Lung (tissue), 12 donors: ENCODE results near the gene MLF2. TPM values are rescaled to one million over a fixed set of nuclear protein-coding genes. Genes with fewer than 3 reads are reported as not detected.
A peak's percentile ranks its signal among the peaks of the same experiment; 100 is the strongest.
"Not testable (repeated sequence)": the region's sequence is repeated elsewhere in the genome, so short reads cannot be mapped to it uniquely, and the experiment has no call there.

Experiments
- ATAC-seq: fragments of 200-7000 bp; cut with Tn5 transposase; one replicate; pipeline ENCODE4 v1.9.1; 2020; ENCODE audit warnings: moderate number of reproducible peaks; ENCODE audit not compliant: insufficient read depth, low FRiP score
- DNase-seq, 3 donors: peaks; one replicate each; pipeline ENCODE4 v3.0.0-alpha.2; 2013 to 2017
- H3K27ac ChIP-seq, 2 donors: one replicate each; pipeline ENCODE4 v1.5.1; 2013; ENCODE audit warnings: mild to moderate bottlenecking in 2 of 2, moderate library complexity in 2 of 2, control low read depth in 1 of 2, inconsistent platforms in 1 of 2, low read depth in 1 of 2, low read length in 1 of 2
- H3K27me3 ChIP-seq, 3 donors: one replicate each; pipeline ENCODE4 v1.5.1; 2013; ENCODE audit warnings: low read length in 2 of 3; ENCODE audit not compliant: control insufficient read depth in 3 of 3, insufficient read depth in 3 of 3
- H3K36me3 ChIP-seq, 4 donors: one replicate each; pipeline ENCODE4 v1.5.1; 2013; ENCODE audit warnings: low read length in 4 of 4, mild to moderate bottlenecking in 1 of 4, moderate library complexity in 1 of 4; ENCODE audit not compliant: control insufficient read depth in 4 of 4, insufficient read depth in 4 of 4
- H3K4me1 ChIP-seq, 5 donors: one replicate each; pipeline ENCODE4 v1.5.1; 2013; ENCODE audit warnings: low read length in 5 of 5, mild to moderate bottlenecking in 2 of 5, moderate library complexity in 1 of 5; ENCODE audit not compliant: control insufficient read depth in 5 of 5, insufficient read depth in 5 of 5
- H3K4me3 ChIP-seq: one replicate; pipeline ENCODE4 v1.5.1; 2013; ENCODE audit warnings: mild to moderate bottlenecking, control low read depth, moderate library complexity
- H3K9ac ChIP-seq, 2 donors: one replicate each; pipeline ENCODE4 v1.5.1; 2013; ENCODE audit warnings: low read length in 2 of 2, control low read depth in 1 of 2; ENCODE audit not compliant: insufficient read depth in 1 of 2
- H3K9me3 ChIP-seq, 4 donors: one replicate each; pipeline ENCODE4 v1.5.1; 2013; ENCODE audit warnings: low read length in 3 of 4, mild to moderate bottlenecking in 1 of 4, moderate library complexity in 1 of 4; ENCODE audit not compliant: control insufficient read depth in 4 of 4, insufficient read depth in 3 of 4
- CTCF ChIP-seq: IDR thresholded peaks from 2 replicates; pipeline ENCODE4 v1.5.1; 2012; ENCODE audit warnings: mild to moderate bottlenecking; ENCODE audit errors: control extremely low read depth, extremely low read depth
- WGBS, 2 donors: extraction: QIAGEN DNeasy Blood & Tissue Kit; methylation state at CpG; one replicate each; pipeline ENCODE4 v1.1.7; 2013; 5-methylcytosine and 5-hydroxymethylcytosine counted together
- polyA plus RNA-seq, 2 donors: library from polyadenylated mRNA; stranded (reverse); fragments of 200-250 nt; gene quantifications; one replicate each; pipeline ENCODE4 v1.2.1, GENCODE V29; 2013
- total RNA-seq, 2 donors: library from RNA; depleted of rRNA in 1 of 2; stranded (reverse); fragments of >200 nt in 1 of 2; gene quantifications; one replicate each; pipeline ENCODE4 v1.2.1, GENCODE V29; 2014 to 2021
- donor health status: control.
- donor health status: control.
- donor health status: Bipolar disorder and iron deficiency.
- donor health status: healthy.
- donor health status: DM: yes; HTN: yes; CAD: no.

Gene MLF2
- total and polyA plus RNA-seq, 4 donors: 95.9 to 171 (median 164) TPM

GRCh38 chr12:6742834-6743233, 10.1 kb downstream of the MLF2 start:
- Histone ChIP-seq H3K36me3 (peaks cover 5 to 14% (median 13%) of the 10 kb centered on the region in 4 donors), H3K9me3 (no peaks in the 10 kb centered on the region), H3K27ac (no peak overlapping the region), H3K9ac (no peak overlapping the region), H3K4me1 (no peaks in the 10 kb centered on the region), H3K27me3 (no peaks in the 10 kb centered on the region), H3K4me3 (no peak overlapping the region)
- ATAC-seq: no peak
- DNase-seq: no peak
- TF ChIP-seq CTCF: no peak
- 77 to 92% methylated on average over 3 of the region's 3 CpGs for WGBS, 2 donors

- WGBS, 2 donors: 82 to 86% methylated on average over 11 to 12 of the region's 12 CpGs
- not testable (repeated sequence) for H3K9ac ChIP-seq, H3K27ac ChIP-seq, H3K36me3 ChIP-seq, ATAC-seq, DNase-seq, H3K4me1 ChIP-seq, H3K4me3 ChIP-seq, H3K27me3 ChIP-seq, H3K9me3 ChIP-seq
Observed at GRCh38 chr12:6742080-6742479, 10.9 kb downstream of the MLF2 start.

GRCh38 chr12:6736754-6737153, 16.2 kb downstream of the MLF2 start:
- WGBS, 2 donors: 94 to 98% methylated on average over 5 of the region's 5 CpGs
- no peak for TF ChIP-seq CTCF

GRCh38 chr12:6735448-6736191, 17.3 kb downstream of the MLF2 start:
- H3K4me1 ChIP-seq: peaks cover 0 to 4% (median 0%) of the 10 kb centered on the region in 5 donors
- H3K4me3 ChIP-seq: no peak overlapping the region
- peak; percentile 66 to 76 (median 67) for DNase-seq
- TF ChIP-seq CTCF: peak; percentile 72
- H3K27me3 ChIP-seq: no peaks in the 10 kb centered on the region
- no peak for ATAC-seq
- H3K36me3 ChIP-seq: peaks cover 1 to 18% (median 14%) of the 10 kb centered on the region in 4 donors
- 41 to 46% methylated on average over 8 of the region's 8 CpGs for WGBS, 2 donors
- H3K9me3 ChIP-seq: no peaks in the 10 kb centered on the region
- no peak overlapping the region for H3K27ac ChIP-seq
- H3K9ac ChIP-seq: no peak overlapping the region

More at GRCh38 chr12:6736754-6737153, 16.2 kb downstream of the MLF2 start:
- no peaks in the 10 kb centered on the region for H3K27me3 ChIP-seq
- no peak overlapping the region for H3K9ac ChIP-seq
- no peak overlapping the region for H3K27ac ChIP-seq
- H3K36me3 ChIP-seq: peaks cover 0 to 10% (median 6%) of the 10 kb centered on the region in 4 donors
- ATAC-seq: no peak
- DNase-seq: no peak
- H3K4me3 ChIP-seq: no peak overlapping the region
- no peaks in the 10 kb centered on the region for H3K9me3 ChIP-seq
- H3K4me1 ChIP-seq: peaks cover 0 to 4% (median 0%) of the 10 kb centered on the region in 5 donors
